Upper lobe of right lung (tissue), 1 donor: ENCODE measurements around the gene PEX14. TPM values are rescaled to one million over a fixed set of nuclear protein-coding genes. Genes with fewer than 3 reads are reported as not detected.

Source experiments
- ATAC-seq: fragments of 200-7000 bp; cut with Tn5 transposase; one replicate; pipeline ENCODE4 v1.9.1; 2020; ENCODE audit warnings: mild to moderate bottlenecking, moderate library complexity
- DNase-seq: peaks from one replicate; pipeline ENCODE4 v3.0.0-alpha.2; 2020
- H3K27ac ChIP-seq: fragments of 200-600 bp; one replicate; pipeline ENCODE4 v1.8.0; 2022
- H3K27me3 ChIP-seq: fragments of 200-600 bp; one replicate; pipeline ENCODE4 v1.8.0; 2022; ENCODE audit warnings: mild to moderate bottlenecking
- H3K36me3 ChIP-seq: fragments of 200-600 bp; one replicate; pipeline ENCODE4 v1.8.0; 2022
- H3K4me1 ChIP-seq: fragments of 200-600 bp; one replicate; pipeline ENCODE4 v1.8.0; 2022
- H3K4me3 ChIP-seq: fragments of 200-600 bp; one replicate; pipeline ENCODE4 v1.8.0; 2022; ENCODE audit warnings: mild to moderate bottlenecking
- H3K9me3 ChIP-seq: fragments of 200-600 bp; one replicate; pipeline ENCODE4 v1.8.0; 2022
- CTCF ChIP-seq: fragments of 200-600 bp; IDR thresholded peaks from one replicate; pipeline ENCODE4 v1.8.0; 2022; ENCODE audit warnings: antibody characterized with exemption
- intact Hi-C: fragments of 100-400 bp; cut with DNase I; formaldehyde crosslinking; loops from one replicate; pipeline ENCODE4 v1.11.0; 2022
- total RNA-seq: library from RNA; stranded (reverse); fragmentation: NEBNext Ultra II Directional; extraction: Animal tissue kit (Norgen Biotek cat#: 25700); gene quantifications from one replicate; pipeline ENCODE4 v1.2.1, GENCODE V29; 2021
- donor health status: DM: no; HTN: yes; CAD: no; lungs with severe emphysema.

PEX14 gene
- total RNA-seq, 1 donor from 2014 or later, result 25.8 TPM

GRCh38 chr1:10557714-10558113, 83.0 kb downstream of the PEX14 start:
- Histone ChIP-seq H3K4me1 (no peaks in the 10 kb centered on the region), H3K27me3 (no peaks in the 10 kb centered on the region), H3K27ac (no peak overlapping the region), H3K36me3 (no peaks in the 10 kb centered on the region), H3K9me3 (no peaks in the 10 kb centered on the region), H3K4me3 (no peak overlapping the region)
- intact Hi-C loops, result no loop called here
- ATAC-seq (no peak), DNase-seq (no peak)
- TF ChIP-seq CTCF, result no peak

DNA sequence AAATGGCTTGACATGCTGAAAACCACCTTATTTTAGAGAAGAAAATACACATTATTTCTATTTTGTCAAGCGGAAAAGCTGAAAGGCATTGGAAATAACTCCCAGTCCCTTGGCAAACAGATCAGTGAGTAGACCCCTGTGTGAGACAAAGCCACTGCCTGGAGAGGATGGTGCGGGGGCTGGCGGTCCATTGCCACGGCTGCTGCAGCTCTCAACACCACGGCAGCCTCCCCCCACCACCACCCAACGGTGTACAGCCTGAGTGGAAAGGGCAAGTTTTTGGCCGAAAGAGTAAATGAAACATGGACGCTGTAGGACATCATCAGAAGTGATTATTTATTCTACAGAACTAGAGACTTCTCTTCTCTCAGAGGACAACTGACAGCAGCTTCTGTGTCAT, 84.6 kb downstream of the PEX14 start:
- no peaks in the 10 kb centered on the region for H3K27me3 ChIP-seq

DNA sequence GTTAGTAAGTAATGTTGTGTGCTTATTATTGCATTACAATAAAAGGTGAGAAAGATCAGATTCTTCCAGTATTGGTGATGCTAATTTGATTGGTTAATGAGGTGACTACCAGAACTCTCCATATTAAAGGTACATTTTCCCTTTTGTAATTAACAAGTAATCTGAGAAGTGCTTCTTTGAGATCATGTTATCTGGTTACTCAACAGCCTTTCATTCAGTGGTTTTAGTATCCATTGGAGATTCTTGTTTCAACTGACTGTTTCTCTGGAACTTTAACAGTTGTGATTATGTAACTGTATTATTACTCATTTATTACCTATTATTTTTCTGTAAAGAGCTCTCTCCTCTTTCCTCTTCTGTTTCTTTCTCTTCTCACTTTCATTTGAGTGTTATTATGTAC, 86.7 kb downstream of the PEX14 start:
- DNase-seq (no peak), ATAC-seq (no peak)
- no peak overlapping the region for H3K4me3 ChIP-seq
- no peak overlapping the region for H3K27ac ChIP-seq
- H3K36me3 ChIP-seq, result no peaks in the 10 kb centered on the region
- no peak for TF ChIP-seq CTCF
- no peaks in the 10 kb centered on the region for H3K4me1 ChIP-seq
- intact Hi-C loops, result no loop called here
- no peaks in the 10 kb centered on the region for H3K27me3 ChIP-seq
- peaks cover 8% of the 10 kb centered on the region for H3K9me3 ChIP-seq

More for the DNA sequence above, 84.6 kb downstream of the PEX14 start:
- ATAC-seq (no peak), DNase-seq (no peak)
- intact Hi-C loops, result no loop called here
- TF ChIP-seq CTCF, result no peak
- H3K4me1 ChIP-seq, result no peaks in the 10 kb centered on the region
- H3K4me3 ChIP-seq, result no peak overlapping the region
- H3K27ac ChIP-seq, result no peak overlapping the region
- H3K9me3 ChIP-seq, result peaks cover 6% of the 10 kb centered on the region
- no peaks in the 10 kb centered on the region for H3K36me3 ChIP-seq

DNA sequence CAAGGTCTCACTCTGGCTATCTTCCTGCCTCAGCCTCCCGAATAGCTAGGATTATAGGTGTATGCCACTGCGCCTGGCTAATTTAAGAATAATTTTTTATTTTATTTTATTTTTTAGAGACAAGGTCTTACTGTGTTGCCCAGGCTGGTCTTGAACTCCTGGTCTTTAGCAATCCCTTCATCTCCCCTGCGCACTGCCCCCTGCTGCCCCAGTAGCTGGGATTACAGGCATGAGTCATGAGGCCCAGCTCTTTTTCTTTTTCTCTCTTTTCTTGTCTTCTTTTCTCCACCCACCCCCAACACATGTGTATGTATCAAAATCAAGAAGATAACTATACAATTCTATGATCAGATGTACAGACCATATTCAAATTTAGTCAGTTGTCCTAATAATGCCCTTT, 87.2 kb downstream of the PEX14 start:
- Histone ChIP-seq H3K36me3 (no peaks in the 10 kb centered on the region), H3K9me3 (peaks cover 8% of the 10 kb centered on the region), H3K4me1 (no peaks in the 10 kb centered on the region), H3K27me3 (no peaks in the 10 kb centered on the region), H3K27ac (no peak overlapping the region), H3K4me3 (no peak overlapping the region)
- no peak for ATAC-seq
- TF ChIP-seq CTCF, result no peak
- intact Hi-C loops, result no loop called here
- DNase-seq, result no peak

DNA sequence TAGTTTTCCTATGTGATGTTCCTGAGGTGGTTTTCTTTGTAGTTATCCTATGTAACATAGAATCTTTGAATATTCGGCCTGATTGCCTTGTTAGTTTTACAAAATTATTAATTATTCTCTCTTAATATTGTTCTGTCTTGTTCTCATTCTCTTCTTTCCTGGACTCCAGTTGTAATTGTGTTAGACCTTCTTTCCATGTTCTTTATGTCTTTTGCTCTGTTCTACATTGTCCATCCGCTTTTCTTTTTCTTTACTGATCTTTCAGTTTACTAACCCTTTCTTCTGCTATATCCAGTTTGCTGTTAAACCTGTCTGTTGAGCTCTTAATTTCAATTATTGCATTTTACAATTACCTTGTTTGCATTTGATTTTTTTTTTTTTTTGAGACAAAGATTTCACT, 89.3 kb downstream of the PEX14 start:
- Histone ChIP-seq H3K36me3 (no peaks in the 10 kb centered on the region), H3K27me3 (no peaks in the 10 kb centered on the region), H3K27ac (no peak overlapping the region), H3K4me1 (no peaks in the 10 kb centered on the region), H3K9me3 (peaks cover 8% of the 10 kb centered on the region), H3K4me3 (no peak overlapping the region)
- ATAC-seq, result no peak
- intact Hi-C loops, result no loop called here
- no peak for TF ChIP-seq CTCF
- no peak for DNase-seq

GRCh38 chr1:10569531-10569930, 94.8 kb downstream of the PEX14 start:
- intact Hi-C loops, result no loop called here
- Histone ChIP-seq H3K4me3 (no peak overlapping the region), H3K27me3 (no peaks in the 10 kb centered on the region), H3K9me3 (no peaks in the 10 kb centered on the region), H3K27ac (no peak overlapping the region), H3K36me3 (no peaks in the 10 kb centered on the region), H3K4me1 (no peaks in the 10 kb centered on the region)
- DNase-seq (no peak), ATAC-seq (no peak)
- TF ChIP-seq CTCF, result no peak
